ENCODE data around the gene KCNQ1OT1. TPM values are rescaled to one million over a fixed set of nuclear protein-coding genes. Genes with fewer than 3 reads are reported as not detected.

The KCNQ1OT1 gene
- total RNA-seq, 1 donor from 2014 or later = 2.3 TPM

GRCh38 chr11:2584812-2585565 is 114.8 kb downstream of the KCNQ1OT1 start:
- Mint-ChIP-seq H3K27ac (no peak overlapping the region), H3K36me3 (no peaks in the 10 kb centered on the region), H3K27me3 (ENCODE audit: insufficient read depth, low read depth) (peaks cover 9% of the 10 kb centered on the region), H3K4me1 (peaks cover 3% of the 10 kb centered on the region), H3K4me3 (no peak overlapping the region), H3K9me3 (no peaks in the 10 kb centered on the region)
- Histone ChIP-seq H3K4me1 (no peaks in the 10 kb centered on the region), H3K27ac (no peak overlapping the region), H3F3A (ENCODE audit: low read depth) (no peaks in the 10 kb centered on the region), H3K79me2 (ENCODE audit: low read depth) (no peaks in the 10 kb centered on the region), H3K36me3 (no peaks in the 10 kb centered on the region), H2AFZ (replicated peaks) (no peak overlapping the region), H3K9ac (no peak overlapping the region), H3K4me3 (no peak overlapping the region), H3K4me2 (no peak overlapping the region), H3K9me3 (ENCODE audit: low read depth) (no peaks in the 10 kb centered on the region), H4K20me1 (ENCODE audit: low read depth) (no peaks in the 10 kb centered on the region), H3K27me3 (peaks cover 36% of the 10 kb centered on the region)
- DNase-seq (ENCODE audit: low spot score) = no peak
- no peak for TF ChIP-seq EZH2 (IDR thresholded peaks at IDR 0.05)
- TF ChIP-seq CTCF (IDR thresholded peaks at IDR 0.05) = no peak
- no peak for TF ChIP-seq EZH2phosphoT487 (IDR thresholded peaks at IDR 0.05)

- Mint-ChIP-seq H3K36me3 (no peaks in the 10 kb centered on the region), H3K4me3 (no peak overlapping the region), H3K4me1 (peaks cover 3% of the 10 kb centered on the region), H3K9me3 (no peaks in the 10 kb centered on the region), H3K27ac (no peak overlapping the region), H3K27me3 (ENCODE audit: insufficient read depth, low read depth) (peaks cover 9% of the 10 kb centered on the region)
- Histone ChIP-seq H3K4me2 (no peak overlapping the region), H3K79me2 (ENCODE audit: low read depth) (no peaks in the 10 kb centered on the region), H3K4me3 (no peak overlapping the region), H3F3A (ENCODE audit: low read depth) (no peaks in the 10 kb centered on the region), H3K4me1 (no peaks in the 10 kb centered on the region), H4K20me1 (ENCODE audit: low read depth) (no peaks in the 10 kb centered on the region), H3K36me3 (no peaks in the 10 kb centered on the region), H2AFZ (replicated peaks) (no peak overlapping the region), H3K9ac (no peak overlapping the region), H3K9me3 (ENCODE audit: low read depth) (no peaks in the 10 kb centered on the region), H3K27me3 (peaks cover 31% of the 10 kb centered on the region), H3K27ac (no peak overlapping the region)
- TF ChIP-seq CTCF (IDR thresholded peaks at IDR 0.05) (no peak), EZH2phosphoT487 (IDR thresholded peaks at IDR 0.05) (no peak), EZH2 (IDR thresholded peaks at IDR 0.05) (no peak)
- DNase-seq (ENCODE audit: low spot score) = no peak
Observed at GRCh38 chr11:2584434-2584811, 115.4 kb downstream of the KCNQ1OT1 start.

- no peak overlapping the region for H3K9ac ChIP-seq
- Mint-ChIP-seq H3K36me3 (no peaks in the 10 kb centered on the region), H3K4me3 (no peak overlapping the region), H3K27me3 (ENCODE audit: insufficient read depth, low read depth) (peaks cover 9% of the 10 kb centered on the region), H3K27ac (no peak overlapping the region), H3K4me1 (peaks cover 3% of the 10 kb centered on the region), H3K9me3 (no peaks in the 10 kb centered on the region)
- H2AFZ ChIP-seq (replicated peaks) = no peak overlapping the region
- no peak for DNase-seq (ENCODE audit: low spot score)
- H3K79me2 ChIP-seq (ENCODE audit: low read depth) = no peaks in the 10 kb centered on the region
- H3K4me1 ChIP-seq = no peaks in the 10 kb centered on the region
- peaks cover 23% of the 10 kb centered on the region for H3K27me3 ChIP-seq
- no peaks in the 10 kb centered on the region for H4K20me1 ChIP-seq (ENCODE audit: low read depth)
- H3K36me3 ChIP-seq = no peaks in the 10 kb centered on the region
- H3K9me3 ChIP-seq (ENCODE audit: low read depth) = no peaks in the 10 kb centered on the region
- H3K4me3 ChIP-seq = no peak overlapping the region
- H3K27ac ChIP-seq = no peak overlapping the region
- no peaks in the 10 kb centered on the region for H3F3A ChIP-seq (ENCODE audit: low read depth)
- no peak overlapping the region for H3K4me2 ChIP-seq
- TF ChIP-seq EZH2 (IDR thresholded peaks at IDR 0.05) (no peak), EZH2phosphoT487 (IDR thresholded peaks at IDR 0.05) (no peak), CTCF (IDR thresholded peaks at IDR 0.05) (no peak)
Observed at GRCh38 chr11:2583605-2583958, 116.2 kb downstream of the KCNQ1OT1 start.
